K562 (cell line): ENCODE measurements around the gene NOD1. TPM values are rescaled to one million over a fixed set of nuclear protein-coding genes. Genes with fewer than 3 reads are reported as not detected.

ENCODE experiments used
- ATF7 ChIP-seq: fragments of 450-650 bp; IDR thresholded peaks from 2 replicates; pipeline ENCODE4 v1.7.1; 2014; ENCODE audit warnings: mild to moderate bottlenecking, moderate library complexity
- EGR1 ChIP-seq: fragments of 450-650 bp; conservative IDR thresholded peaks from 2 replicates; pipeline ENCODE4 v1.6.1; 2017; ENCODE audit warnings: mild to moderate bottlenecking
- GTF2A2 ChIP-seq: IDR thresholded peaks from 2 replicates; pipeline ENCODE4 v1.6.1; 2016; ENCODE audit warnings: mild to moderate bottlenecking, missing genetic modification characterization, missing compliant biosample characterization
- HDAC8 ChIP-seq: fragments of 450-650 bp; IDR thresholded peaks from 2 replicates; pipeline ENCODE4 v1.6.1; 2016; ENCODE audit warnings: mild to moderate bottlenecking, missing genetic modification characterization, moderate library complexity, missing compliant biosample characterization
- JUNB ChIP-seq: fragments of 450-650 bp; formaldehyde crosslinking; conservative IDR thresholded peaks from 2 replicates; pipeline ENCODE4 v1.4.0; 2020; ENCODE audit warnings: mild to moderate bottlenecking
- NCOA4 ChIP-seq: fragments of 450-650 bp; IDR thresholded peaks from 2 replicates; pipeline ENCODE4 v1.6.1; 2018; ENCODE audit warnings: mild to moderate bottlenecking; ENCODE audit not compliant: partially characterized antibody
- PHB2 ChIP-seq: fragments of 450-650 bp; IDR thresholded peaks from 2 replicates; pipeline ENCODE4 v1.6.1; 2017; ENCODE audit warnings: low read depth
- SIRT6 ChIP-seq: IDR thresholded peaks from one replicate; pipeline ENCODE4 v1.6.1; 2012; ENCODE audit warnings: low read depth, mild to moderate bottlenecking, control low read depth, inconsistent platforms, low read length, moderate library complexity
- SRSF1 ChIP-seq: fragments of 200-400 bp; formaldehyde crosslinking; IDR thresholded peaks from 2 replicates; pipeline ENCODE4 v1.6.1; 2017; ENCODE audit warnings: mild to moderate bottlenecking, low read depth, low read length, moderate library complexity
- ZBTB40 ChIP-seq, 2 experiments: fragments of 450-650 bp in 1 of 2; sonication (generic) in 1 of 2; formaldehyde crosslinking in 1 of 2; IDR thresholded peaks; 2 replicates each; pipeline versions ENCODE4 v1.7.1 to v1.9.0; 2016 to 2022; ENCODE audit warnings: inconsistent platforms in 1 of 2, mild to moderate bottlenecking in 1 of 2, missing genetic modification reagents in 1 of 2
- ZBTB5 ChIP-seq: fragments of 450-650 bp; IDR thresholded peaks from 2 replicates; pipeline ENCODE4 v1.6.1; 2017; ENCODE audit warnings: antibody characterized with exemption
- ZNF668 ChIP-seq: fragments of 250-450 bp; sonication (Bioruptor Pico); IDR thresholded peaks from 2 replicates; pipeline ENCODE4 v1.8.0; 2022; ENCODE audit warnings: mild to moderate bottlenecking, inconsistent platforms
- polyA plus RNA-seq, 8 experiments: library from polyadenylated mRNA; depleted of rRNA in 4 of 8; stranded (reverse) in 5 of 8; unstranded in 3 of 8; fragments of >200 nt; fragmentation: Nextera tagmentation in 2 of 8; fragmentation: Illumina TruSeq in 1 of 8; extraction: Ambion mirVana in 2 of 8; extraction: Trizol in 1 of 8; gene quantifications; 2 replicates each; pipeline versions ENCODE4 v1.2.1 to v1.2.3, GENCODE V29; 2011 to 2014; ENCODE audit warnings: inconsistent platforms in 1 of 8, missing spikeins in 1 of 8
- total RNA-seq, 7 experiments: library from RNA; depleted of rRNA in 6 of 7; stranded (reverse); fragments of >200 nt in 6 of 7; fragmentation: Illumina TruSeq in 2 of 7; extraction: Trizol in 2 of 7; gene quantifications; 2 replicates each; pipeline versions ENCODE4 v1.2.1 to v1.2.3, GENCODE V29; 2011 to 2021; ENCODE audit warnings: low replicate concordance in 1 of 7

NOD1 gene
- total and polyA plus RNA-seq, 9 of the 15 experiments (the other 6 are each of a cell fraction or from before 2014, with no cell fraction given): 0.34 to 7.1 (median 4.7) TPM

- TF ChIP-seq ZBTB40 (IDR thresholded peaks at IDR 0.05) (peak; percentile 74), ZBTB40 (CRISPR knock-in tag; IDR thresholded peaks at IDR 0.05) (no peak), SRSF1 (no peak), EGR1 (peak; percentile 96), SIRT6 (no peak), ZNF668 (CRISPR knock-in tag) (no peak), ZBTB5 (no peak), HDAC8 (tag) (no peak), ATF7 (peak; percentile 60), GTF2A2 (no peak), NCOA4 (no peak), JUNB (CRISPR knock-in tag) (no peak), PHB2 (no peak)
Observed at GRCh38 chr7:30504301-30505173, 26.0 kb upstream of the NOD1 start, which contains the start of gene GGCT (continued).
